GM23338 (cell line): ENCODE measurements around the gene AGO1. TPM values are rescaled to one million over a fixed set of nuclear protein-coding genes. Genes with fewer than 3 reads are reported as not detected.

ENCODE experiments used
- ATAC-seq: fragments of 200-7000 bp; cut with Tn5 transposase; 3 replicates; pipeline ENCODE4 v1.9.1; 2020
- DNase-seq: peaks from one replicate; pipeline ENCODE4 v3.0.0-alpha.2; 2015; ENCODE audit warnings: low spot score
- H2AFZ ChIP-seq: fragments of 200-600 bp; sonication (generic); 2 replicates; pipeline ENCODE4 v1.8.0; 2016; ENCODE audit warnings: antibody characterized with exemption, mild to moderate bottlenecking, moderate library complexity
- H3F3A ChIP-seq: fragments of 200-600 bp; sonication (generic); replicated peaks from 2 replicates; pipeline ENCODE4 v1.8.0; 2017; ENCODE audit warnings: antibody characterized with exemption, mixed run types, low read depth
- H3K27ac ChIP-seq: fragments of 200-600 bp; sonication (generic); 2 replicates; pipeline ENCODE4 v1.6.1; 2016; ENCODE audit warnings: low read depth
- H3K27me3 ChIP-seq: fragments of 200-600 bp; sonication (generic); 2 replicates; pipeline ENCODE4 v1.8.0; 2016; ENCODE audit warnings: mild to moderate bottlenecking, mixed run types, moderate library complexity; ENCODE audit not compliant: insufficient read depth
- H3K36me3 ChIP-seq: fragments of 200-600 bp; sonication (generic); 2 replicates; pipeline ENCODE4 v1.8.0; 2016; ENCODE audit warnings: mild to moderate bottlenecking; ENCODE audit not compliant: insufficient read depth
- H3K4me1 ChIP-seq: fragments of 200-600 bp; sonication (generic); 2 replicates; pipeline ENCODE4 v1.8.0; 2016; ENCODE audit warnings: mild to moderate bottlenecking, moderate library complexity; ENCODE audit not compliant: insufficient read depth
- H3K4me2 ChIP-seq: fragments of 200-600 bp; sonication (generic); 2 replicates; pipeline ENCODE4 v1.7.1; 2017; ENCODE audit warnings: mixed run types
- H3K4me3 ChIP-seq: fragments of 200-600 bp; sonication (generic); 2 replicates; pipeline ENCODE4 v1.6.1; 2016; ENCODE audit warnings: mixed run types
- H3K79me2 ChIP-seq: fragments of 200-600 bp; sonication (generic); replicated peaks from 2 replicates; pipeline ENCODE4 v1.8.0; 2017; ENCODE audit warnings: mild to moderate bottlenecking; ENCODE audit not compliant: insufficient read depth
- H3K9me2 ChIP-seq: fragments of 200-600 bp; sonication (generic); 2 replicates; pipeline ENCODE4 v1.8.0; 2017; ENCODE audit not compliant: insufficient read depth
- H4K20me1 ChIP-seq: fragments of 200-600 bp; sonication (generic); replicated peaks from 2 replicates; pipeline ENCODE4 v1.8.0; 2017; ENCODE audit warnings: mild to moderate bottlenecking; ENCODE audit not compliant: insufficient read depth
- H3K27ac Mint-ChIP-seq: 2 replicates; pipeline ENCODE4 v1.8.0; 2020; ENCODE audit warnings: inconsistent platforms, mild to moderate bottlenecking, moderate library complexity, mixed read lengths
- H3K27me3 Mint-ChIP-seq: 3 replicates; pipeline ENCODE4 v1.8.0; 2022; ENCODE audit warnings: low read depth, mild to moderate bottlenecking, moderate library complexity, mixed read lengths, inconsistent platforms; ENCODE audit not compliant: insufficient read depth, poor library complexity
- H3K36me3 Mint-ChIP-seq: 3 replicates; pipeline ENCODE4 v1.8.0; 2021; ENCODE audit warnings: low read depth, mild to moderate bottlenecking, inconsistent platforms, moderate library complexity, mixed read lengths
- H3K4me1 Mint-ChIP-seq: 3 replicates; pipeline ENCODE4 v1.8.0; 2020; ENCODE audit warnings: mild to moderate bottlenecking, inconsistent platforms, mixed read lengths
- H3K4me3 Mint-ChIP-seq: 3 replicates; pipeline ENCODE4 v1.8.0; 2021; ENCODE audit warnings: moderate library complexity, mild to moderate bottlenecking, inconsistent platforms, mixed read lengths
- H3K9me3 Mint-ChIP-seq: 3 replicates; pipeline ENCODE4 v1.8.0; 2020; ENCODE audit warnings: moderate library complexity, mild to moderate bottlenecking, inconsistent platforms, mixed read lengths
- CREB1 ChIP-seq: fragments of 250-450 bp; sonication (Bioruptor Pico); IDR thresholded peaks from 2 replicates; pipeline ENCODE4 v1.5.0; 2020; ENCODE audit warnings: low read depth, mild to moderate bottlenecking, moderate library complexity
- EZH2 ChIP-seq: fragments of 200-600 bp; sonication (generic); IDR thresholded peaks from one replicate; pipeline ENCODE4 v1.8.0; 2017; ENCODE audit warnings: antibody characterized with exemption, mild to moderate bottlenecking, low read depth; ENCODE audit not compliant: unreplicated experiment
- EZH2phosphoT487 ChIP-seq: fragments of 200-600 bp; sonication (generic); IDR thresholded peaks from one replicate; pipeline ENCODE4 v1.8.1; 2018; ENCODE audit warnings: antibody characterized with exemption; ENCODE audit not compliant: unreplicated experiment
- JUNB ChIP-seq: IDR thresholded peaks from one replicate; pipeline ENCODE4 v1.6.1; 2016; ENCODE audit warnings: antibody characterized with exemption; ENCODE audit not compliant: unreplicated experiment
- NANOG ChIP-seq: IDR thresholded peaks from 2 replicates; pipeline ENCODE4 v1.6.1; 2016; ENCODE audit warnings: antibody characterized with exemption, borderline replicate concordance
- POLR2AphosphoS5 ChIP-seq: IDR thresholded peaks from 2 replicates; pipeline ENCODE4 v1.6.1; 2016; ENCODE audit warnings: antibody characterized with exemption, low read depth
- STAT1 ChIP-seq: IDR thresholded peaks from one replicate; pipeline ENCODE4 v1.6.1; 2016; ENCODE audit warnings: antibody characterized with exemption; ENCODE audit not compliant: unreplicated experiment
- ZNF114 ChIP-seq: fragments of 250-450 bp; sonication (Bioruptor Pico); IDR thresholded peaks from 2 replicates; pipeline ENCODE4 v1.5.0; 2020; ENCODE audit warnings: mild to moderate bottlenecking, moderate library complexity
- ZNF331 ChIP-seq: fragments of 250-450 bp; sonication (Bioruptor Pico); IDR thresholded peaks from 2 replicates; pipeline ENCODE4 v1.5.0; 2020; ENCODE audit warnings: low read depth, mild to moderate bottlenecking, moderate library complexity
- polyA plus RNA-seq: library from polyadenylated mRNA; unstranded; fragments of >200 nt; fragmentation: Nextera tagmentation; extraction: Ambion mirVana; gene quantifications from 2 replicates; pipeline ENCODE4 v1.2.1, GENCODE V29; 2016
- total RNA-seq: library from RNA; depleted of rRNA; stranded (reverse); fragments of >200 nt; shearing (Covaris generic); gene quantifications from 2 replicates; pipeline ENCODE4 v1.2.3, GENCODE V29; 2014
- TF ChIP-seq, protein P1 (sequence below): IDR thresholded peaks from 2 replicates; pipeline ENCODE4 v1.6.1; 2016; ENCODE audit warnings: antibody characterized with exemption
- TF ChIP-seq, protein P2 (sequence below): IDR thresholded peaks from one replicate; pipeline ENCODE4 v1.6.1; 2018; ENCODE audit warnings: antibody characterized with exemption; ENCODE audit not compliant: unreplicated experiment
- TF ChIP-seq, protein P3 (sequence below), 2 experiments: fragments of 200-600 bp in 1 of 2; sonication (generic) in 1 of 2; conservative IDR thresholded peaks; 2 replicates each; pipeline versions ENCODE4 v1.5.1 to v1.6.1; 2016 to 2017; ENCODE audit warnings: antibody characterized with exemption in 2 of 2, low read depth in 2 of 2, mild to moderate bottlenecking in 2 of 2, moderate library complexity in 1 of 2
- TF ChIP-seq, protein P4 (sequence below): fragments of 250-450 bp; sonication (Bioruptor Pico); IDR thresholded peaks from 2 replicates; pipeline ENCODE4 v1.5.0; 2020; ENCODE audit warnings: mild to moderate bottlenecking, moderate library complexity

Gene AGO1
- total and polyA plus RNA-seq, 2 experiments from 2014 or later, result 10.6 to 65.1 TPM

DNA sequence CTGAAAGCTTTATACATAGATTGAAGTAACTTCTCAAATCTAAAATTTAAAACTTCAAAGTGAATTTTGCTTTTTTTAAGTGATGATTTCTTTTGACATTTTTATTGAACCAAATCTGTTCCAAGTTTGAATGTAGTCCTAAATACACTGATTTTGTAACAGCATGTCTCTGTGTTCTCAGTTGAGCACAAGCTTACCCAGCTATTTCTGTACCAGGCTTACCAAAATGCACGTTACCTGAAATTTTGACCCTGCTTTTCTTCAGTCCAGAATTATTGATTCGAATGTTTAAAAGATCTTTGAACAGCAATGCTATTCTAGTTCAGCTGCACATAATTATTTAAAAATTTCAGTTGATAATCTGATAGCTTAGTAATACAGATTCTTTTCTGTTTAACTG, 49.6 kb upstream of the AGO1 start:
- Mint-ChIP-seq H3K4me1 (no peaks in the 10 kb centered on the region), H3K36me3 (peaks cover 28% of the 10 kb centered on the region), H3K9me3 (no peaks in the 10 kb centered on the region; the same call in 2 of the 3 replicates), H3K27ac (no peak overlapping the region), H3K27me3 (no peaks in the 10 kb centered on the region), H3K4me3 (no peak overlapping the region)
- Histone ChIP-seq H4K20me1 (0 out of 2 replicates have a peak, but pooled peaks cover 4% of the 10 kb centered on the region), H3K9me2 (no peaks in the 10 kb centered on the region), H3K4me3 (no peak overlapping the region), H3K27ac (no peak overlapping the region), H3K27me3 (no peaks in the 10 kb centered on the region), H3K4me2 (no peak overlapping the region), H3K4me1 (no peaks in the 10 kb centered on the region), H3K36me3 (peaks cover 6% of the 10 kb centered on the region; the same call in 1 of the 2 replicates), H2AFZ (no peak overlapping the region), H3F3A (no peaks in the 10 kb centered on the region), H3K79me2 (no peaks in the 10 kb centered on the region)
- TF ChIP-seq, protein P1, sequence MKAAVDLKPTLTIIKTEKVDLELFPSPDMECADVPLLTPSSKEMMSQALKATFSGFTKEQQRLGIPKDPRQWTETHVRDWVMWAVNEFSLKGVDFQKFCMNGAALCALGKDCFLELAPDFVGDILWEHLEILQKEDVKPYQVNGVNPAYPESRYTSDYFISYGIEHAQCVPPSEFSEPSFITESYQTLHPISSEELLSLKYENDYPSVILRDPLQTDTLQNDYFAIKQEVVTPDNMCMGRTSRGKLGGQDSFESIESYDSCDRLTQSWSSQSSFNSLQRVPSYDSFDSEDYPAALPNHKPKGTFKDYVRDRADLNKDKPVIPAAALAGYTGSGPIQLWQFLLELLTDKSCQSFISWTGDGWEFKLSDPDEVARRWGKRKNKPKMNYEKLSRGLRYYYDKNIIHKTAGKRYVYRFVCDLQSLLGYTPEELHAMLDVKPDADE, result no peak
- TF ChIP-seq NANOG (no peak), EZH2phosphoT487 (no peak), JUNB (no peak), STAT1 (no peak), ZNF114 (CRISPR knock-in tag) (no peak), ZNF331 (CRISPR knock-in tag) (no peak), CREB1 (CRISPR knock-in tag) (no peak), EZH2 (no peak), POLR2AphosphoS5 (no peak)
- TF ChIP-seq, protein P2, sequence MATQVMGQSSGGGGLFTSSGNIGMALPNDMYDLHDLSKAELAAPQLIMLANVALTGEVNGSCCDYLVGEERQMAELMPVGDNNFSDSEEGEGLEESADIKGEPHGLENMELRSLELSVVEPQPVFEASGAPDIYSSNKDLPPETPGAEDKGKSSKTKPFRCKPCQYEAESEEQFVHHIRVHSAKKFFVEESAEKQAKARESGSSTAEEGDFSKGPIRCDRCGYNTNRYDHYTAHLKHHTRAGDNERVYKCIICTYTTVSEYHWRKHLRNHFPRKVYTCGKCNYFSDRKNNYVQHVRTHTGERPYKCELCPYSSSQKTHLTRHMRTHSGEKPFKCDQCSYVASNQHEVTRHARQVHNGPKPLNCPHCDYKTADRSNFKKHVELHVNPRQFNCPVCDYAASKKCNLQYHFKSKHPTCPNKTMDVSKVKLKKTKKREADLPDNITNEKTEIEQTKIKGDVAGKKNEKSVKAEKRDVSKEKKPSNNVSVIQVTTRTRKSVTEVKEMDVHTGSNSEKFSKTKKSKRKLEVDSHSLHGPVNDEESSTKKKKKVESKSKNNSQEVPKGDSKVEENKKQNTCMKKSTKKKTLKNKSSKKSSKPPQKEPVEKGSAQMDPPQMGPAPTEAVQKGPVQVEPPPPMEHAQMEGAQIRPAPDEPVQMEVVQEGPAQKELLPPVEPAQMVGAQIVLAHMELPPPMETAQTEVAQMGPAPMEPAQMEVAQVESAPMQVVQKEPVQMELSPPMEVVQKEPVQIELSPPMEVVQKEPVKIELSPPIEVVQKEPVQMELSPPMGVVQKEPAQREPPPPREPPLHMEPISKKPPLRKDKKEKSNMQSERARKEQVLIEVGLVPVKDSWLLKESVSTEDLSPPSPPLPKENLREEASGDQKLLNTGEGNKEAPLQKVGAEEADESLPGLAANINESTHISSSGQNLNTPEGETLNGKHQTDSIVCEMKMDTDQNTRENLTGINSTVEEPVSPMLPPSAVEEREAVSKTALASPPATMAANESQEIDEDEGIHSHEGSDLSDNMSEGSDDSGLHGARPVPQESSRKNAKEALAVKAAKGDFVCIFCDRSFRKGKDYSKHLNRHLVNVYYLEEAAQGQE, result no peak
- TF ChIP-seq, protein P3, sequence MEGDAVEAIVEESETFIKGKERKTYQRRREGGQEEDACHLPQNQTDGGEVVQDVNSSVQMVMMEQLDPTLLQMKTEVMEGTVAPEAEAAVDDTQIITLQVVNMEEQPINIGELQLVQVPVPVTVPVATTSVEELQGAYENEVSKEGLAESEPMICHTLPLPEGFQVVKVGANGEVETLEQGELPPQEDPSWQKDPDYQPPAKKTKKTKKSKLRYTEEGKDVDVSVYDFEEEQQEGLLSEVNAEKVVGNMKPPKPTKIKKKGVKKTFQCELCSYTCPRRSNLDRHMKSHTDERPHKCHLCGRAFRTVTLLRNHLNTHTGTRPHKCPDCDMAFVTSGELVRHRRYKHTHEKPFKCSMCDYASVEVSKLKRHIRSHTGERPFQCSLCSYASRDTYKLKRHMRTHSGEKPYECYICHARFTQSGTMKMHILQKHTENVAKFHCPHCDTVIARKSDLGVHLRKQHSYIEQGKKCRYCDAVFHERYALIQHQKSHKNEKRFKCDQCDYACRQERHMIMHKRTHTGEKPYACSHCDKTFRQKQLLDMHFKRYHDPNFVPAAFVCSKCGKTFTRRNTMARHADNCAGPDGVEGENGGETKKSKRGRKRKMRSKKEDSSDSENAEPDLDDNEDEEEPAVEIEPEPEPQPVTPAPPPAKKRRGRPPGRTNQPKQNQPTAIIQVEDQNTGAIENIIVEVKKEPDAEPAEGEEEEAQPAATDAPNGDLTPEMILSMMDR (conservative IDR thresholded peaks at IDR 0.05; ENCODE audit: low read depth in 2 of 2), result no peak
- TF ChIP-seq, protein P4, sequence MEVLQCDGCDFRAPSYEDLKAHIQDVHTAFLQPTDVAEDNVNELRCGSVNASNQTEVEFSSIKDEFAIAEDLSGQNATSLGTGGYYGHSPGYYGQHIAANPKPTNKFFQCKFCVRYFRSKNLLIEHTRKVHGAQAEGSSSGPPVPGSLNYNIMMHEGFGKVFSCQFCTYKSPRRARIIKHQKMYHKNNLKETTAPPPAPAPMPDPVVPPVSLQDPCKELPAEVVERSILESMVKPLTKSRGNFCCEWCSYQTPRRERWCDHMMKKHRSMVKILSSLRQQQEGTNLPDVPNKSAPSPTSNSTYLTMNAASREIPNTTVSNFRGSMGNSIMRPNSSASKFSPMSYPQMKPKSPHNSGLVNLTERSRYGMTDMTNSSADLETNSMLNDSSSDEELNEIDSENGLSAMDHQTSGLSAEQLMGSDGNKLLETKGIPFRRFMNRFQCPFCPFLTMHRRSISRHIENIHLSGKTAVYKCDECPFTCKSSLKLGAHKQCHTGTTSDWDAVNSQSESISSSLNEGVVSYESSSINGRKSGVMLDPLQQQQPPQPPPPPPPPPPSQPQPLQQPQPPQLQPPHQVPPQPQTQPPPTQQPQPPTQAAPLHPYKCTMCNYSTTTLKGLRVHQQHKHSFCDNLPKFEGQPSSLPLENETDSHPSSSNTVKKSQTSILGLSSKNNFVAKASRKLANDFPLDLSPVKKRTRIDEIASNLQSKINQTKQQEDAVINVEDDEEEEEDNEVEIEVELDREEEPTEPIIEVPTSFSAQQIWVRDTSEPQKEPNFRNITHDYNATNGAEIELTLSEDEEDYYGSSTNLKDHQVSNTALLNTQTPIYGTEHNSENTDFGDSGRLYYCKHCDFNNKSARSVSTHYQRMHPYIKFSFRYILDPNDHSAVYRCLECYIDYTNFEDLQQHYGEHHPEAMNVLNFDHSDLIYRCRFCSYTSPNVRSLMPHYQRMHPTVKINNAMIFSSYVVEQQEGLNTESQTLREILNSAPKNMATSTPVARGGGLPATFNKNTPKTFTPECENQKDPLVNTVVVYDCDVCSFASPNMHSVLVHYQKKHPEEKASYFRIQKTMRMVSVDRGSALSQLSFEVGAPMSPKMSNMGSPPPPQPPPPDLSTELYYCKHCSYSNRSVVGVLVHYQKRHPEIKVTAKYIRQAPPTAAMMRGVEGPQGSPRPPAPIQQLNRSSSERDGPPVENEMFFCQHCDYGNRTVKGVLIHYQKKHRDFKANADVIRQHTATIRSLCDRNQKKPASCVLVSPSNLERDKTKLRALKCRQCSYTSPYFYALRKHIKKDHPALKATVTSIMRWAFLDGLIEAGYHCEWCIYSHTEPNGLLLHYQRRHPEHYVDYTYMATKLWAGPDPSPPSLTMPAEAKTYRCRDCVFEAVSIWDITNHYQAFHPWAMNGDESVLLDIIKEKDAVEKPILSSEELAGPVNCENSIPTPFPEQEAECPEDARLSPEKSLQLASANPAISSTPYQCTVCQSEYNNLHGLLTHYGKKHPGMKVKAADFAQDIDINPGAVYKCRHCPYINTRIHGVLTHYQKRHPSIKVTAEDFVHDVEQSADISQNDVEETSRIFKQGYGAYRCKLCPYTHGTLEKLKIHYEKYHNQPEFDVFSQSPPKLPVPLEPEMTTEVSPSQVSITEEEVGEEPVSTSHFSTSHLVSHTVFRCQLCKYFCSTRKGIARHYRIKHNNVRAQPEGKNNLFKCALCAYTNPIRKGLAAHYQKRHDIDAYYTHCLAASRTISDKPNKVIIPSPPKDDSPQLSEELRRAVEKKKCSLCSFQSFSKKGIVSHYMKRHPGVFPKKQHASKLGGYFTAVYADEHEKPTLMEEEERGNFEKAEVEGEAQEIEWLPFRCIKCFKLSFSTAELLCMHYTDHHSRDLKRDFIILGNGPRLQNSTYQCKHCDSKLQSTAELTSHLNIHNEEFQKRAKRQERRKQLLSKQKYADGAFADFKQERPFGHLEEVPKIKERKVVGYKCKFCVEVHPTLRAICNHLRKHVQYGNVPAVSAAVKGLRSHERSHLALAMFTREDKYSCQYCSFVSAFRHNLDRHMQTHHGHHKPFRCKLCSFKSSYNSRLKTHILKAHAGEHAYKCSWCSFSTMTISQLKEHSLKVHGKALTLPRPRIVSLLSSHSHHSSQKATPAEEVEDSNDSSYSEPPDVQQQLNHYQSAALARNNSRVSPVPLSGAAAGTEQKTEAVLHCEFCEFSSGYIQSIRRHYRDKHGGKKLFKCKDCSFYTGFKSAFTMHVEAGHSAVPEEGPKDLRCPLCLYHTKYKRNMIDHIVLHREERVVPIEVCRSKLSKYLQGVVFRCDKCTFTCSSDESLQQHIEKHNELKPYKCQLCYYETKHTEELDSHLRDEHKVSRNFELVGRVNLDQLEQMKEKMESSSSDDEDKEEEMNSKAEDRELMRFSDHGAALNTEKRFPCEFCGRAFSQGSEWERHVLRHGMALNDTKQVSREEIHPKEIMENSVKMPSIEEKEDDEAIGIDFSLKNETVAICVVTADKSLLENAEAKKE (CRISPR knock-in tag), result no peak
- no peak for DNase-seq
- no peak for ATAC-seq
